Caco-2 (cell line): ENCODE data around the gene RAE1. TPM values are rescaled to one million over a fixed set of nuclear protein-coding genes. Genes with fewer than 3 reads are reported as not detected.
A peak's percentile ranks its signal among the peaks of the same experiment; 100 is the strongest.

Experiments used
- BruUV-seq: library from RNA; stranded (reverse); fragments of 400-500 nt; replicated peaks from 2 replicates; lab custom pipeline; 2021; lab: Mats Ljungman, UMichigan
- CTCF ChIA-PET: fragments of 300-600 bp; sonication (Branson Sonifier 250); formaldehyde crosslinking; loops from one replicate; lab custom pipeline; 2022; ENCODE audit warnings: antibody characterized with exemption; lab: Charles Lee
- POLR2A ChIA-PET: fragments of 300-600 bp; sonication (Branson Sonifier 250); formaldehyde crosslinking; loops from one replicate; lab custom pipeline; 2022; ENCODE audit warnings: antibody characterized with exemption; lab: Charles Lee
- DNase-seq, 2 experiments: peaks; one replicate each; pipeline versions ENCODE4 v3.0.0 to v3.0.0-alpha.2; 2020 to 2022
- H3K27me3 ChIP-seq: replicated peaks from 2 replicates; pipeline ENCODE4 v1.6.0; 2011; ENCODE audit warnings: low read length; ENCODE audit not compliant: control insufficient read depth, insufficient read depth
- H3K36me3 ChIP-seq: 2 replicates; pipeline ENCODE4 v1.5.1; 2011; ENCODE audit warnings: low read length; ENCODE audit not compliant: control insufficient read depth, insufficient read depth
- H3K4me1 ChIP-seq: fragments of 250-450 bp; sonication (Bioruptor Pico); 2 replicates; pipeline ENCODE4 v1.5.1; 2020; ENCODE audit warnings: mild to moderate bottlenecking
- H3K4me3 ChIP-seq: 2 replicates; pipeline ENCODE4 v1.5.1; 2011; ENCODE audit warnings: low read depth, mild to moderate bottlenecking, control low read depth, low read length
- H3K9me3 ChIP-seq: fragments of 250-450 bp; sonication (Bioruptor Pico); 2 replicates; pipeline ENCODE4 v1.5.1; 2020; ENCODE audit warnings: mild to moderate bottlenecking, moderate library complexity
- H3K27ac Mint-ChIP-seq: one replicate; pipeline ENCODE4 v1.8.0; 2022; ENCODE audit warnings: mixed read lengths; ENCODE audit not compliant: unreplicated experiment
- H3K27me3 Mint-ChIP-seq: one replicate; pipeline ENCODE4 v1.8.0; 2022; ENCODE audit warnings: mixed read lengths; ENCODE audit not compliant: insufficient read depth, unreplicated experiment
- H3K36me3 Mint-ChIP-seq: one replicate; pipeline ENCODE4 v1.8.0; 2022; ENCODE audit warnings: mild to moderate bottlenecking, mixed read lengths; ENCODE audit not compliant: insufficient read depth, unreplicated experiment
- H3K4me1 Mint-ChIP-seq: one replicate; pipeline ENCODE4 v1.8.0; 2022; ENCODE audit warnings: low read depth, mixed read lengths; ENCODE audit not compliant: unreplicated experiment
- H3K4me3 Mint-ChIP-seq: one replicate; pipeline ENCODE4 v1.8.0; 2022; ENCODE audit warnings: mild to moderate bottlenecking, moderate library complexity, mixed read lengths; ENCODE audit not compliant: unreplicated experiment
- H3K9me3 Mint-ChIP-seq: one replicate; pipeline ENCODE4 v1.8.0; 2022; ENCODE audit warnings: mixed read lengths; ENCODE audit not compliant: unreplicated experiment
- intact Hi-C: fragments of 100-400 bp; cut with micrococcal nuclease; formaldehyde crosslinking; loops from one replicate; pipeline ENCODE4 v1.10.0; 2022; ENCODE audit not compliant: unreplicated experiment
- total RNA-seq: library from RNA; stranded (reverse); gene quantifications from 2 replicates; pipeline ENCODE4 v1.2.3, GENCODE V29; 2022
- TF ChIP-seq, protein P1 (sequence below), 2 experiments: fragments of 200-600 bp in 1 of 2; IDR thresholded peaks; 1 replicate in 1 of 2; 2 replicates in 1 of 2; pipeline versions ENCODE4 v1.5.1 to v1.8.0; 2011 to 2022; ENCODE audit warnings: antibody characterized with exemption in 1 of 2, control low read depth in 1 of 2, inconsistent platforms in 1 of 2, low read depth in 1 of 2, low read length in 1 of 2, mild to moderate bottlenecking in 1 of 2, moderate library complexity in 1 of 2; ENCODE audit not compliant: insufficient read depth in 1 of 2, severe bottlenecking in 1 of 2, unreplicated experiment in 1 of 2

Gene RAE1
- total RNA-seq, 1 experiment from 2014 or later = 133 TPM

DNA sequence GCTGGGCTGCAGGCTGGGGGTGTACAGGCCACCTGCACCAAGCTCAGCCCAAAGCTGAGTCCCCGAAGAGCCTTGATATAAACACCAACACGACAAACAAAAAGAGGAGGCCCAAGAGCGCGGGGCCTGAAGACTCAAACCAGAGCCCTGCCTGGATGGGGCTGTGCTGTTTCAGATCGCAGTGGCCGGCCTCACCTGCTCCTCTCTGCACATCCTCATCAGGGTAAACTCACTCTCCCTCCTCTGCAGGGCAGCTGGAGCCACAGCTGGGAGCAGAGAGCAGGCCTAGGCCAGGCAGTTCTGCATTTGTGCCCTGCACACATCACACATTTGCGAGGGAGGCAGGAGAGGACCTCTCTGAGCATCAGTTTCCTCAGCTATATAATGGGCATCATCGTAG, 36.4 kb downstream of the RAE1 start:
- Mint-ChIP-seq H3K27ac (no peak overlapping the region), H3K36me3 (peaks cover 24% of the 10 kb centered on the region)

DNA sequence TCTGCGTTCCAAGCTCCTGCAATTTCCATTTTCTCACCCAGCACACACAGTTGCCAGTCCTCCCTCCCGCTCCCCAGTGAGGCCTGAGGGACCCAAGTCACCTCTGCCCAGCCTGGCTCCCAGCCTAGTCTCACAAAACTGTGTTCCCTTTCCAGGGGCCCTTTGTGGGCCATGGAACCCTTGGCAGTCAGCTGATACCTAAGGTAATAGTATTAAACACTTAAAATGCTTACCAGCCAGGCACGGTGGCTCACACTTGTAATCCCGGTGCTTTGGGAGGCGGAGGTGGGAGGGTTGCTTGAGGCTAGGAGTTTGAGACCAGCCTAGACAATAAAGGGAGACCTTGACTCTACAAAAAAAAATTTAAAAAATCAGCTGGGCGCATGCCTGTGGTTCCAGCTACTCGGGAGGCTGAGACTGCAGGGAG, 36.9 kb downstream of the RAE1 start:
- Histone ChIP-seq H3K4me1 (peaks cover 23% of the 10 kb centered on the region), H3K27me3 (no peaks in the 10 kb centered on the region), H3K4me3 (no peak overlapping the region), H3K36me3 (no peaks in the 10 kb centered on the region), H3K9me3 (no peaks in the 10 kb centered on the region)
- Mint-ChIP-seq H3K36me3 (peaks cover 28% of the 10 kb centered on the region), H3K4me3 (peak overlapping the region; percentile 82), H3K9me3 (no peaks in the 10 kb centered on the region), H3K4me1 (peaks cover 26% of the 10 kb centered on the region), H3K27me3 (no peaks in the 10 kb centered on the region), H3K27ac (no peak overlapping the region)
- TF ChIP-seq, protein P1, sequence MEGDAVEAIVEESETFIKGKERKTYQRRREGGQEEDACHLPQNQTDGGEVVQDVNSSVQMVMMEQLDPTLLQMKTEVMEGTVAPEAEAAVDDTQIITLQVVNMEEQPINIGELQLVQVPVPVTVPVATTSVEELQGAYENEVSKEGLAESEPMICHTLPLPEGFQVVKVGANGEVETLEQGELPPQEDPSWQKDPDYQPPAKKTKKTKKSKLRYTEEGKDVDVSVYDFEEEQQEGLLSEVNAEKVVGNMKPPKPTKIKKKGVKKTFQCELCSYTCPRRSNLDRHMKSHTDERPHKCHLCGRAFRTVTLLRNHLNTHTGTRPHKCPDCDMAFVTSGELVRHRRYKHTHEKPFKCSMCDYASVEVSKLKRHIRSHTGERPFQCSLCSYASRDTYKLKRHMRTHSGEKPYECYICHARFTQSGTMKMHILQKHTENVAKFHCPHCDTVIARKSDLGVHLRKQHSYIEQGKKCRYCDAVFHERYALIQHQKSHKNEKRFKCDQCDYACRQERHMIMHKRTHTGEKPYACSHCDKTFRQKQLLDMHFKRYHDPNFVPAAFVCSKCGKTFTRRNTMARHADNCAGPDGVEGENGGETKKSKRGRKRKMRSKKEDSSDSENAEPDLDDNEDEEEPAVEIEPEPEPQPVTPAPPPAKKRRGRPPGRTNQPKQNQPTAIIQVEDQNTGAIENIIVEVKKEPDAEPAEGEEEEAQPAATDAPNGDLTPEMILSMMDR (IDR thresholded peaks at IDR 0.05; ENCODE audit: insufficient read depth in 1 of 2, low read depth in 1 of 2, low read length in 1 of 2, severe bottlenecking in 1 of 2, unreplicated experiment in 1 of 2) = no peak
- no peak for DNase-seq
- POLR2A ChIA-PET = interaction anchor here (0.7 kb wide), 1 partner anchor 371 kb away, joined by 7 read pairs; no protein-coding TSS in a partner anchor
- CTCF ChIA-PET = no interaction called here
- intact Hi-C loops = loop anchor here (10.0 kb wide), 1 partner anchor 207 kb away; no protein-coding TSS in a partner anchor
- BruUV-seq = no TSS peak

More for the DNA sequence above, 36.4 kb downstream of the RAE1 start:
- no peak for DNase-seq
- Mint-ChIP-seq H3K4me3 (no peak overlapping the region), H3K4me1 (peaks cover 26% of the 10 kb centered on the region), H3K9me3 (no peaks in the 10 kb centered on the region), H3K27me3 (no peaks in the 10 kb centered on the region)
- H3K9me3 ChIP-seq = no peaks in the 10 kb centered on the region
- no TSS peak for BruUV-seq
- intact Hi-C loops = loop anchor here (10.0 kb wide), 1 partner anchor 207 kb away; no protein-coding TSS in a partner anchor
- no peaks in the 10 kb centered on the region for H3K27me3 ChIP-seq
- peaks cover 21% of the 10 kb centered on the region for H3K4me1 ChIP-seq
- ChIA-PET POLR2A (no interaction called here), CTCF (no interaction called here)
- no peak overlapping the region for H3K4me3 ChIP-seq
- TF ChIP-seq, protein P1 (IDR thresholded peaks at IDR 0.05; ENCODE audit: insufficient read depth in 1 of 2, low read depth in 1 of 2, low read length in 1 of 2, severe bottlenecking in 1 of 2, unreplicated experiment in 1 of 2) = no peak
- H3K36me3 ChIP-seq = no peaks in the 10 kb centered on the region

DNA sequence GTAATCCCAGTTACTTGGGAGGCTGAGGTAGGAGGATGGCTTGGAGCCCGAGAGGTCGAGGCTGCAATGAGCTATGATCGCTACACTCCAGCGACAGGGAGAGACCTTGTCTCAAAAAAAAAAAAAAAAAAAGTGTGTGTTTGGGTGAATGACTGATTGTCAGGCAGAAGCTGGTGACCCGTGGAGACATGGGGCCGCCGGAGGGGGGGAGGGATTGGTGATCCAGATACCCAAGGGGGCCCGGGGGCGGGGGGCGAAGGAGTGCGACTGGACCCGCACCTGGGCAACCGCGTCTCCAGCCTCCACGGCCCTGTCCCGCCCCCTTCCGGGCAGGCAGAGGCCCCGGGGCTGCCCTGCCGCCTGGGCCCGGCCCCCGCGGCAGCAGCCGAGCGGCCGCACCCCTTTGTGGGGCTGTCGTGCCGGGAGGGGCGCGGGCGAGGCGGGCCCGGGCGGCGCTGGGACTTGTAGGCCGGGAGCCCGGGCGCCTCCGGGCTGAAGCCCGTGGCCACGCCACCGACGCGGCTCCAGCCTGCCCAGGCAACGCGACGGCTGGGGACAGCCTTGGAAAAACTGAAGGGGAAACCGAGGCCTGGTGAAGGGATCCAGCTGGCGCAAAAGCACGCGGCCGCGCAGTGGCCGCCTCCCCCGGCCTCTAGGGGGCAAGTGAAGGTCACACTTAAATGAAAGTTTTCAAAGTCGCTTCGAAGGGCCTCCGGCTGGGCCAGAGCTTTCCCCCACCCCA, 38.1 kb downstream of the RAE1 start:
- POLR2A ChIA-PET = interaction anchor here (0.6 to 0.7 kb wide), 3 partner anchors 253 to 810 kb away, joined by 3 to 9 read pairs (median 7); no protein-coding TSS in a partner anchor
- peaks cover 5% of the 10 kb centered on the region for H3K36me3 ChIP-seq
- peaks cover 23% of the 10 kb centered on the region for H3K4me1 ChIP-seq
- H3K27me3 Mint-ChIP-seq = no peaks in the 10 kb centered on the region
- no peaks in the 10 kb centered on the region for H3K27me3 ChIP-seq
- no peaks in the 10 kb centered on the region for H3K9me3 ChIP-seq
- peaks cover 35% of the 10 kb centered on the region for H3K36me3 Mint-ChIP-seq
- H3K27ac Mint-ChIP-seq = peak overlapping the region; percentile 87
- peak overlapping the region; percentile 24 for H3K4me3 ChIP-seq
- DNase-seq = peak; percentile 94 to 98
- intact Hi-C loops = loop anchor here (10.0 kb wide), 1 partner anchor 206 kb away; no protein-coding TSS in a partner anchor
- no peaks in the 10 kb centered on the region for H3K9me3 Mint-ChIP-seq
- H3K4me3 Mint-ChIP-seq = peak overlapping the region; percentile 82
- H3K4me1 Mint-ChIP-seq = peaks cover 23% of the 10 kb centered on the region
- CTCF ChIA-PET = interaction anchor here (0.5 to 1.5 kb wide), 9 partner anchors 57 to 1686 kb away, joined by 3 to 8 read pairs (median 3); partner anchors contain the start of genes AURKA and CSTF1
- BruUV-seq = no TSS peak
- TF ChIP-seq, protein P1 (IDR thresholded peaks at IDR 0.05; ENCODE audit: insufficient read depth in 1 of 2, low read depth in 1 of 2, low read length in 1 of 2, severe bottlenecking in 1 of 2, unreplicated experiment in 1 of 2) = peak; percentile 31 to 45
